GM10248 (cell line): ENCODE data around the gene UBXN2A.

Source experiments
- CTCF ChIA-PET: fragments of 300-600 bp; sonication (Branson Sonifier 250); formaldehyde crosslinking; extraction: SDS; loops from one replicate; lab custom pipeline; 2021; ENCODE audit warnings: antibody characterized with exemption; lab: Yijun Ruan, JAX
- POLR2A ChIA-PET: fragments of 350-650 bp; sonication (Branson Sonifier 250); formaldehyde crosslinking; extraction: SDS; loops from one replicate; lab custom pipeline; 2020; ENCODE audit warnings: antibody characterized with exemption; lab: Yijun Ruan, JAX
- DNase-seq: peaks from one replicate; pipeline ENCODE4 v3.0.0; 2012; ENCODE audit errors: extremely low spot score
- CTCF ChIP-seq: IDR thresholded peaks from 2 replicates; pipeline ENCODE4 v1.5.1; 2012; ENCODE audit warnings: mild to moderate bottlenecking, low read depth; ENCODE audit errors: extremely low read depth, missing control alignments, control extremely low read depth

UBXN2A gene

DNA sequence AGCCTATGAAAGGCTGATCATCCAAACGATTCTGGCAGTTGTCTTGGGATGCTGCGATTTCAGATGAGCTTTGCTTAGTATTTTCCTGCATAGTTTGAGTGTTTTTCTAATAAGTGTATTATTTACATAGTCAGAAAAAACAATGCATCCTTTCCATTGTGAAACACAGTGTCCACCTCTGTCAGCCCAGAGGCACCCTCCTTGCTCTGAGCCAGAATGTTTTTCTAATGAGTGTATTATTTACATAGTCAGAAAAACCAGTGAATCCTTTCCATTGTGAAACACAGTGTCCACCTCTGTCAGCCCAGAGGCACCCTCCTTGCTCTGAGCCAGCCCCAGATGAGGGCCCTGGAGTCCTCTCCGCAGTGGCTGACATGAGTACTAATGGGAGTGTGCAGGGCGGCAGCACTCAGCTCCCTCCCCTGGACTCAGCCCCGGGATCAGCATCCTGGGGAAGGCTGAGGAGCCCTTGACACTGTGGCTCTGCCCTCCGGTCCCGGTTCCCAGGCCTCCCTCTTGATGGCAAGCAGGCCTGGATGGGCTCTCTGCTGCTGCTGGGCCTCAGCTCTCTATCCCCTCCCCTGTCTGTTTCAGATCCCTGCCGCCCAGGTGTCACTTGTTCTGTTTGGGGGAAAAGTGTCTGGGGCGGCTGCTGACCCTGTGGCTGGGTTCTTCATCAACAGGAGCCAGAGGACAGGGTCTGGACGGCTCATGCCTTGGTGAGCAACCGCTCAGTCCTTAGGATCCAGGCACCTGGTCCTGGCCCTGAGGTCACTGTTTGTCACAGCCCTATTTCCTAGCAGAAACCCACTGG, 75.5 kb downstream of the UBXN2A start:
- ChIA-PET POLR2A (no interaction called here), CTCF (interaction anchor here (0.7 to 1.1 kb wide), 3 partner anchors 11 to 1679 kb away, joined by 3 to 4 read pairs (median 3); no protein-coding TSS in a partner anchor)
- DNase-seq, result no peak
- TF ChIP-seq CTCF, result no peak

DNA sequence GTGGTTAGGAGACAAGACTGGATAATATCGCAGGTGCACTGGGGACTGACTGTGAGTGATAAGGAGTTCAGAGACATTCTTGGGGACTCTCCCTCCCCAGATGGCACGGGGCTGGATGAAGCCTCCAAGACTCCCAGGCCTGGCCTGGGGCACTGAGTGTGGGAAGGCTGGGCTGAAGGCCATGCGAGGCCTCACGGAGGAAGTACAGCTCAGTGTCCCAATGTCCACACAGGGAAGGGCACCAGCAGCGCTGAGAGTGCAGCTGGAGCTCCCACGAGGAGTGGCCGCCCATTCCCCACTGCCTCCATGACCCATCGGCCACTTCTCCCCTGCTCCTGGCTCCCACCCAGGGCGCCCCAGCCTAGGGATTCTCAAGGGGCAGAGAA, 76.1 kb downstream of the UBXN2A start:
- POLR2A ChIA-PET, result no interaction called here
- DNase-seq, result no peak
- no peak for TF ChIP-seq CTCF
- CTCF ChIA-PET, result interaction anchor here (1.1 kb wide), 1 partner anchor 10 kb away, joined by 3 read pairs; no protein-coding TSS in a partner anchor

GRCh38 chr2:24016853-24017703, 76.8 kb downstream of the UBXN2A start:
- DNase-seq, result no peak
- ChIA-PET CTCF (no interaction called here), POLR2A (no interaction called here)
- no peak for TF ChIP-seq CTCF

- CTCF ChIA-PET, result no interaction called here
- DNase-seq, result no peak
- TF ChIP-seq CTCF, result no peak
- POLR2A ChIA-PET, result no interaction called here
Observed at GRCh38 chr2:24017711-24018110, 77.4 kb downstream of the UBXN2A start.

- no peak for DNase-seq
- no peak for TF ChIP-seq CTCF
- ChIA-PET CTCF (no interaction called here), POLR2A (no interaction called here)
Observed at GRCh38 chr2:24018241-24018640, 78.0 kb downstream of the UBXN2A start.

GRCh38 chr2:24019729-24020128, 79.5 kb downstream of the UBXN2A start:
- CTCF ChIA-PET, result interaction anchor here (1.2 kb wide), 1 partner anchor 48 kb away, joined by 3 read pairs; no protein-coding TSS in a partner anchor
- no peak for TF ChIP-seq CTCF
- POLR2A ChIA-PET, result no interaction called here

More at GRCh38 chr2:24019729-24020128, 79.5 kb downstream of the UBXN2A start:
- DNase-seq, result no peak
